H9 (cell line): ENCODE data around the gene NUBPL. TPM values are rescaled to one million over a fixed set of nuclear protein-coding genes. Genes with fewer than 3 reads are reported as not detected.

ENCODE experiments used
- DNase-seq: peaks from one replicate; pipeline ENCODE4 v3.0.0-alpha.2; 2017
- H2AFZ ChIP-seq: one replicate; pipeline ENCODE4 v1.6.1; 2013; ENCODE audit warnings: mild to moderate bottlenecking, low read length, control low read depth, moderate library complexity
- H2AK5ac ChIP-seq: 2 replicates; pipeline ENCODE4 v1.6.1; 2013; ENCODE audit warnings: low read length, control low read depth, mixed read lengths; ENCODE audit not compliant: insufficient read length
- H2BK120ac ChIP-seq: one replicate; pipeline ENCODE4 v1.6.1; 2013; ENCODE audit warnings: low read depth, mild to moderate bottlenecking, low read length, control low read depth, inconsistent platforms; ENCODE audit not compliant: poor library complexity, severe bottlenecking
- H2BK12ac ChIP-seq: 2 replicates; pipeline ENCODE4 v1.6.1; 2013; ENCODE audit warnings: low read length, control low read depth, mixed read lengths, low read depth; ENCODE audit not compliant: insufficient read length
- H2BK15ac ChIP-seq: 2 replicates; pipeline ENCODE4 v1.6.1; 2013; ENCODE audit warnings: low read depth, low read length, control low read depth
- H2BK20ac ChIP-seq: one replicate; pipeline ENCODE4 v1.6.1; 2013; ENCODE audit warnings: low read depth, mild to moderate bottlenecking, low read length, control low read depth, inconsistent platforms; ENCODE audit not compliant: poor library complexity, severe bottlenecking
- H2BK5ac ChIP-seq: 2 replicates; pipeline ENCODE4 v1.6.1; 2013; ENCODE audit warnings: low read length, control low read depth, mixed read lengths; ENCODE audit not compliant: insufficient read length
- H3K14ac ChIP-seq: 2 replicates; pipeline ENCODE4 v1.6.1; 2013; ENCODE audit warnings: low read length, control low read depth; ENCODE audit not compliant: insufficient read depth
- H3K18ac ChIP-seq: 2 replicates; pipeline ENCODE4 v1.6.1; 2013; ENCODE audit warnings: low read depth, mild to moderate bottlenecking, mixed read lengths, low read length, control low read depth; ENCODE audit not compliant: insufficient read length
- H3K23ac ChIP-seq: 2 replicates; pipeline ENCODE4 v1.6.1; 2013; ENCODE audit warnings: low read length, control low read depth, mixed read lengths, low read depth; ENCODE audit not compliant: insufficient read length
- H3K23me2 ChIP-seq: 2 replicates; pipeline ENCODE4 v1.6.1; 2013; ENCODE audit warnings: low read depth, mild to moderate bottlenecking, mixed read lengths, low read length, control low read depth; ENCODE audit not compliant: insufficient read length, poor library complexity, severe bottlenecking
- H3K27ac ChIP-seq: 2 replicates; pipeline ENCODE4 v1.5.1; 2013; ENCODE audit warnings: low read length, control low read depth, mixed read lengths, low read depth; ENCODE audit not compliant: insufficient read length
- H3K27me3 ChIP-seq: 2 replicates; pipeline ENCODE4 v1.6.1; 2013; ENCODE audit warnings: low read length, control low read depth, inconsistent platforms; ENCODE audit not compliant: insufficient read depth
- H3K4ac ChIP-seq: 2 replicates; pipeline ENCODE4 v1.6.1; 2013; ENCODE audit warnings: low read depth, mild to moderate bottlenecking, control low read depth, inconsistent platforms, low read length, moderate library complexity
- H3K4me1 ChIP-seq: 2 replicates; pipeline ENCODE4 v1.6.1; 2013; ENCODE audit warnings: low read length, control low read depth, inconsistent platforms; ENCODE audit not compliant: insufficient read depth
- H3K4me2 ChIP-seq: 2 replicates; pipeline ENCODE4 v1.6.1; 2013; ENCODE audit warnings: low read length, control low read depth, mixed read lengths; ENCODE audit not compliant: insufficient read length, insufficient read depth
- H3K56ac ChIP-seq: 2 replicates; pipeline ENCODE4 v1.6.1; 2013; ENCODE audit warnings: low read depth, mild to moderate bottlenecking, mixed read lengths, low read length, control low read depth; ENCODE audit not compliant: insufficient read length
- H3K79me1 ChIP-seq: 2 replicates; pipeline ENCODE4 v1.6.1; 2013; ENCODE audit warnings: low read depth, mild to moderate bottlenecking, moderate library complexity, low read length, control low read depth, inconsistent platforms; ENCODE audit not compliant: insufficient read depth, poor library complexity, severe bottlenecking
- H3K79me2 ChIP-seq: 2 replicates; pipeline ENCODE4 v1.6.1; 2013; ENCODE audit warnings: low read length, control low read depth, inconsistent platforms; ENCODE audit not compliant: insufficient read depth
- H3K9ac ChIP-seq: 2 replicates; pipeline ENCODE4 v1.6.1; 2013; ENCODE audit warnings: low read length, control low read depth, mixed read lengths; ENCODE audit not compliant: insufficient read length; ENCODE audit errors: extremely low read depth
- H3K9me3 ChIP-seq: one replicate; pipeline ENCODE4 v1.6.1; 2013; ENCODE audit warnings: low read depth, low read length, inconsistent platforms; ENCODE audit not compliant: control insufficient read depth
- H3T11ph ChIP-seq: one replicate; pipeline ENCODE4 v1.6.1; 2013; ENCODE audit warnings: mild to moderate bottlenecking, low read length, control low read depth, inconsistent platforms
- H4K20me1 ChIP-seq: one replicate; pipeline ENCODE4 v1.6.1; 2013; ENCODE audit not compliant: control insufficient read depth, insufficient read length, insufficient read depth
- H4K5ac ChIP-seq: 2 replicates; pipeline ENCODE4 v1.6.1; 2013; ENCODE audit warnings: low read depth, mild to moderate bottlenecking, mixed read lengths, low read length, control low read depth; ENCODE audit not compliant: insufficient read length
- H4K8ac ChIP-seq: replicated peaks from 2 replicates; pipeline ENCODE4 v1.6.1; 2013; ENCODE audit warnings: low read length, control low read depth, mixed read lengths, low read depth; ENCODE audit not compliant: insufficient read length
- H4K91ac ChIP-seq: 2 replicates; pipeline ENCODE4 v1.6.1; 2013; ENCODE audit warnings: low read depth, mild to moderate bottlenecking, moderate library complexity, mixed read lengths, low read length, control low read depth; ENCODE audit not compliant: insufficient read length
- H3K27ac Mint-ChIP-seq, 3 experiments: 2 replicates in 2 of 3; 3 replicates in 1 of 3; pipeline ENCODE4 v1.8.0; 2020 to 2021; ENCODE audit warnings: mixed read lengths in 3 of 3, mild to moderate bottlenecking in 1 of 3, moderate library complexity in 1 of 3
- H3K27me3 Mint-ChIP-seq: 2 replicates; pipeline ENCODE4 v1.8.0; 2021; ENCODE audit warnings: low read depth, mild to moderate bottlenecking, moderate library complexity, mixed read lengths
- H3K36me3 Mint-ChIP-seq, 3 experiments: 2 replicates in 2 of 3; 3 replicates in 1 of 3; pipeline ENCODE4 v1.8.0; 2020 to 2021; ENCODE audit warnings: low read depth in 3 of 3, mixed read lengths in 3 of 3; ENCODE audit not compliant: insufficient read depth in 1 of 3
- H3K4me1 Mint-ChIP-seq, 2 experiments: 2 replicates each; pipeline ENCODE4 v1.8.0; 2020; ENCODE audit warnings: mixed read lengths in 2 of 2
- H3K4me3 Mint-ChIP-seq, 2 experiments: 2 replicates in 1 of 2; 3 replicates in 1 of 2; pipeline ENCODE4 v1.8.0; 2020 to 2021; ENCODE audit warnings: mild to moderate bottlenecking in 2 of 2, mixed read lengths in 2 of 2, moderate library complexity in 1 of 2
- H3K9me3 Mint-ChIP-seq, 2 experiments: 2 replicates in 1 of 2; 3 replicates in 1 of 2; pipeline ENCODE4 v1.8.0; 2020; ENCODE audit warnings: mild to moderate bottlenecking in 2 of 2, mixed read lengths in 2 of 2, moderate library complexity in 1 of 2
- CTCF ChIP-seq: fragments of 200-600 bp; sonication (generic); conservative IDR thresholded peaks from 3 replicates; pipeline ENCODE4 v1.8.0; 2021; ENCODE audit warnings: antibody characterized with exemption, mild to moderate bottlenecking
- WGBS: extraction: QIAGEN DNeasy Blood & Tissue Kit; methylation state at CpG from one replicate; pipeline ENCODE4 v1.1.7; 2013; ENCODE audit warnings: missing lambda C conversion rate, low lambda C conversion rate, mixed read lengths; ENCODE audit not compliant: insufficient read length; ENCODE audit errors: extremely low coverage; 5-methylcytosine and 5-hydroxymethylcytosine counted together
- total RNA-seq: library from RNA; stranded (reverse); gene quantifications from 2 replicates; pipeline ENCODE4 v1.2.1, GENCODE V29; 2021

Gene NUBPL
- total RNA-seq, 1 experiment from 2014 or later: 14.8 TPM

DNA sequence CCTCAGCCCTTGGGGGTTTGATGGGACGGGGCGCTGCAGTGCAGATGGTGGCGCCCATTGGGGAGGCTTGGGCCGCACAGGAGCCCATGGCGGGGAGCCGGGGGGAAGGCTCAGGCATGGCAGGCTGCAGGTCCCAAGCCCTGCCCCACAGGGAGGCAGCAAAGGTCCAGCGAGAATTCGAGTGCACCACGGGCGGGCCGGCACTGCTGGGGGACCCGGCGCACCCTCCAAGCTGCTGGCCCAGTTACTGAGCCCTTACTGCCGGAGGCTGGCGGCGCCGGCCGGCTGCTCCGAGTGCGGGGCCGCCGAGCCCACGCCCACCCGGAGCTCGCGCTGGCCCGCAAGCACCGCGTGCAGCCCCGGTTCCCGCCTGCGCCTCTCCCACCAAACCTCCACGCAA is 34.1 kb upstream of the NUBPL start:
- H3K27me3 Mint-ChIP-seq: no peaks in the 10 kb centered on the region
- no peak overlapping the region for H2BK12ac ChIP-seq
- no peak overlapping the region for H3K14ac ChIP-seq
- H3K79me2 ChIP-seq: no peaks in the 10 kb centered on the region
- H4K20me1 ChIP-seq: no peaks in the 10 kb centered on the region
- no peaks in the 10 kb centered on the region for H3K9me3 ChIP-seq
- H3K4ac ChIP-seq: no peak overlapping the region
- no peak overlapping the region for H4K91ac ChIP-seq
- H3K4me1 Mint-ChIP-seq: 0 out of 4 replicates have a peak, but pooled peaks cover 0 to 4% of the 10 kb centered on the region in 2 experiments
- H2AFZ ChIP-seq: no peak overlapping the region
- H3K36me3 Mint-ChIP-seq: no peaks in the 10 kb centered on the region; a peak in 1 of 7 replicates
- no peaks in the 10 kb centered on the region for H3K27me3 ChIP-seq
- no peaks in the 10 kb centered on the region for H3K23me2 ChIP-seq
- no peak overlapping the region for H3K4me3 Mint-ChIP-seq
- H3K9ac ChIP-seq: no peak overlapping the region
- H3K27ac ChIP-seq: no peak overlapping the region
- no CpG with 5 or more reads among the region's 33 CpGs for WGBS
- no peak overlapping the region for H2BK15ac ChIP-seq
- no peak overlapping the region for H2AK5ac ChIP-seq
- H3K4me1 ChIP-seq: no peaks in the 10 kb centered on the region
- H3K79me1 ChIP-seq: no peaks in the 10 kb centered on the region
- H2BK120ac ChIP-seq: no peak overlapping the region
- H4K8ac ChIP-seq: no peak overlapping the region
- H3K23ac ChIP-seq: no peak overlapping the region
- H2BK5ac ChIP-seq: no peak overlapping the region
- no peak for TF ChIP-seq CTCF
- H3K27ac Mint-ChIP-seq: no peak overlapping the region
- H3K56ac ChIP-seq: no peak overlapping the region
- H3K9me3 Mint-ChIP-seq: no peaks in the 10 kb centered on the region
- no peak overlapping the region for H3K18ac ChIP-seq
- H4K5ac ChIP-seq: no peak overlapping the region
- peak; percentile 32 for DNase-seq
- no peak overlapping the region for H3K4me2 ChIP-seq
- H3T11ph ChIP-seq: no peak overlapping the region
- H2BK20ac ChIP-seq: no peak overlapping the region
